ENCODE measurements around the gene SLC46A2.

SLC46A2 gene

GRCh38 chr9:112878752-112879151, 11.9 kb downstream of the SLC46A2 start:
- H3F3A ChIP-seq (ENCODE audit: insufficient read depth, low read length), result no peaks in the 10 kb centered on the region

GRCh38 chr9:112873773-112874405, 16.8 kb downstream of the SLC46A2 start:
- Histone ChIP-seq H4K20me1 (ENCODE audit: insufficient read depth, low read length) (no peaks in the 10 kb centered on the region), H3K9me3 (ENCODE audit: low read length) (no peaks in the 10 kb centered on the region), H3K9me2 (ENCODE audit: low read depth, low read length) (no peaks in the 10 kb centered on the region), H3K4me3 (ENCODE audit: low read depth, low read length, poor library complexity, severe bottlenecking) (no peak overlapping the region), H3K79me2 (ENCODE audit: insufficient read depth, low read length) (no peaks in the 10 kb centered on the region), H3K4me2 (ENCODE audit: low read length) (no peak overlapping the region), H3K4me1 (ENCODE audit: insufficient read depth, low read length, severe bottlenecking) (no peaks in the 10 kb centered on the region), H2AFZ (ENCODE audit: low read length) (no peak overlapping the region), H3K27me3 (ENCODE audit: insufficient read depth, low read length) (no peaks in the 10 kb centered on the region), H3F3A (ENCODE audit: insufficient read depth, low read length) (no peaks in the 10 kb centered on the region), H3K36me3 (ENCODE audit: insufficient read depth, low read length) (peaks cover 11% of the 10 kb centered on the region; the same call in 1 of the 2 replicates), H3K27ac (ENCODE audit: low read depth, low read length, poor library complexity, severe bottlenecking) (no peak overlapping the region), H3K9ac (ENCODE audit: low read length) (no peak overlapping the region)
- no peak for TF ChIP-seq CTCF (IDR thresholded peaks at IDR 0.05; ENCODE audit: low read length)
- TF ChIP-seq EZH2 (IDR thresholded peaks at IDR 0.05; ENCODE audit: borderline replicate concordance, low read length), result no peak

More at GRCh38 chr9:112878752-112879151, 11.9 kb downstream of the SLC46A2 start:
- no peaks in the 10 kb centered on the region for H3K79me2 ChIP-seq (ENCODE audit: insufficient read depth, low read length)
- H4K20me1 ChIP-seq (ENCODE audit: insufficient read depth, low read length), result no peaks in the 10 kb centered on the region
- H3K9me2 ChIP-seq (ENCODE audit: low read depth, low read length), result no peaks in the 10 kb centered on the region
- H3K27ac ChIP-seq (ENCODE audit: low read depth, low read length, poor library complexity, severe bottlenecking), result no peak overlapping the region
- H3K4me2 ChIP-seq (ENCODE audit: low read length), result no peak overlapping the region
- H3K9ac ChIP-seq (ENCODE audit: low read length), result no peak overlapping the region
- no peak overlapping the region for H2AFZ ChIP-seq (ENCODE audit: low read length)
- TF ChIP-seq EZH2 (IDR thresholded peaks at IDR 0.05; ENCODE audit: borderline replicate concordance, low read length) (no peak), CTCF (IDR thresholded peaks at IDR 0.05; ENCODE audit: low read length) (no peak)
- H3K36me3 ChIP-seq (ENCODE audit: insufficient read depth, low read length), result 0 out of 2 replicates have a peak, but pooled peaks cover 5% of the 10 kb centered on the region
- H3K4me3 ChIP-seq (ENCODE audit: low read depth, low read length, poor library complexity, severe bottlenecking), result no peak overlapping the region
- H3K4me1 ChIP-seq (ENCODE audit: insufficient read depth, low read length, severe bottlenecking), result no peaks in the 10 kb centered on the region
- H3K9me3 ChIP-seq (ENCODE audit: low read length), result no peaks in the 10 kb centered on the region
- H3K27me3 ChIP-seq (ENCODE audit: insufficient read depth, low read length), result no peaks in the 10 kb centered on the region

- H3F3A ChIP-seq (ENCODE audit: insufficient read depth, low read length), result no peaks in the 10 kb centered on the region
- no peaks in the 10 kb centered on the region for H3K4me1 ChIP-seq (ENCODE audit: insufficient read depth, low read length, severe bottlenecking)
- no peak overlapping the region for H2AFZ ChIP-seq (ENCODE audit: low read length)
- TF ChIP-seq EZH2 (IDR thresholded peaks at IDR 0.05; ENCODE audit: borderline replicate concordance, low read length) (no peak), CTCF (IDR thresholded peaks at IDR 0.05; ENCODE audit: low read length) (no peak)
- no peaks in the 10 kb centered on the region for H3K27me3 ChIP-seq (ENCODE audit: insufficient read depth, low read length)
- no peaks in the 10 kb centered on the region for H4K20me1 ChIP-seq (ENCODE audit: insufficient read depth, low read length)
- no peak overlapping the region for H3K4me3 ChIP-seq (ENCODE audit: low read depth, low read length, poor library complexity, severe bottlenecking)
- H3K9me2 ChIP-seq (ENCODE audit: low read depth, low read length), result no peaks in the 10 kb centered on the region
- no peak overlapping the region for H3K4me2 ChIP-seq (ENCODE audit: low read length)
- no peak overlapping the region for H3K9ac ChIP-seq (ENCODE audit: low read length)
- no peak overlapping the region for H3K27ac ChIP-seq (ENCODE audit: low read depth, low read length, poor library complexity, severe bottlenecking)
- no peaks in the 10 kb centered on the region for H3K9me3 ChIP-seq (ENCODE audit: low read length)
- H3K36me3 ChIP-seq (ENCODE audit: insufficient read depth, low read length), result peaks cover 18% of the 10 kb centered on the region; the same call in 1 of the 2 replicates
- no peaks in the 10 kb centered on the region for H3K79me2 ChIP-seq (ENCODE audit: insufficient read depth, low read length)
Measured at GRCh38 chr9:112872019-112872418, 18.7 kb downstream of the SLC46A2 start.

Measured in OCI-LY1 (cell line).